Fibroblast of lung (primary cell): ENCODE results near the gene CFLAR.

Source experiments
- EZH2 ChIP-seq: IDR thresholded peaks from 2 replicates; pipeline ENCODE4 v1.5.1; 2012; ENCODE audit warnings: low read length, control low read depth, mild to moderate bottlenecking; ENCODE audit errors: missing control alignments
- TF ChIP-seq, protein P1 (sequence below), 2 donors: IDR thresholded peaks in 1 of 2; conservative IDR thresholded peaks in 1 of 2; 1 replicate in 1 of 2; 2 replicates in 1 of 2; pipeline ENCODE4 v1.5.1; 2011 to 2012; ENCODE audit warnings: low read length in 2 of 2, control low read depth in 1 of 2, inconsistent platforms in 1 of 2, low read depth in 1 of 2, mild to moderate bottlenecking in 1 of 2

DNA sequence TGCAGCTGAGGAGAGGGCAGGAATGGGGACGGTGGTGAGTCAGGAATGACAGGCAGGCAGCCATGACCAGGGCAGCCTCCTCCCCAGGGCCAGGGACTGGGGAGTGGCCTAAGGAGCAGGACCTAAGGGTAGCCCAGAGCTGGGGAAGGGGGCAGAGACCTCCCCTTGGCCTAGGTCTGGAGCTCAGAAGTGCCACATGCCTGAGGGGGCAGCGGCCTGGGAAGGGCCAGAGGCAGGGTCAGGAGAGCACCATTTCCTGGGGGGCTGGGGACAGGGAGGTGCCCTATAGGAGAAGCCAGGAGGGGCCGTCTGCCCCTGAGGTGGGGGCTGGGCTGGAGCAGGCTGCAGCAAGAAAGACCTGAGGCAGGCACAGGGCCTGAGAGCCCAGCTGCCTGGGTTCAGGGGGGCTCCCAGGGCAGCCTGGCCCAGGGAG, 20.9 kb downstream of the CFLAR start:
- TF ChIP-seq EZH2: no peak
- TF ChIP-seq, protein P1, sequence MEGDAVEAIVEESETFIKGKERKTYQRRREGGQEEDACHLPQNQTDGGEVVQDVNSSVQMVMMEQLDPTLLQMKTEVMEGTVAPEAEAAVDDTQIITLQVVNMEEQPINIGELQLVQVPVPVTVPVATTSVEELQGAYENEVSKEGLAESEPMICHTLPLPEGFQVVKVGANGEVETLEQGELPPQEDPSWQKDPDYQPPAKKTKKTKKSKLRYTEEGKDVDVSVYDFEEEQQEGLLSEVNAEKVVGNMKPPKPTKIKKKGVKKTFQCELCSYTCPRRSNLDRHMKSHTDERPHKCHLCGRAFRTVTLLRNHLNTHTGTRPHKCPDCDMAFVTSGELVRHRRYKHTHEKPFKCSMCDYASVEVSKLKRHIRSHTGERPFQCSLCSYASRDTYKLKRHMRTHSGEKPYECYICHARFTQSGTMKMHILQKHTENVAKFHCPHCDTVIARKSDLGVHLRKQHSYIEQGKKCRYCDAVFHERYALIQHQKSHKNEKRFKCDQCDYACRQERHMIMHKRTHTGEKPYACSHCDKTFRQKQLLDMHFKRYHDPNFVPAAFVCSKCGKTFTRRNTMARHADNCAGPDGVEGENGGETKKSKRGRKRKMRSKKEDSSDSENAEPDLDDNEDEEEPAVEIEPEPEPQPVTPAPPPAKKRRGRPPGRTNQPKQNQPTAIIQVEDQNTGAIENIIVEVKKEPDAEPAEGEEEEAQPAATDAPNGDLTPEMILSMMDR (conservative IDR thresholded peaks at IDR 0.05 in 1 of 2, IDR thresholded peaks at IDR 0.05 in 1 of 2; ENCODE audit: low read depth in 1 of 2, low read length in 2 of 2): no peak
